Mucosa of rectum (tissue), 2 donors: ENCODE data around the gene KCNJ8.

ENCODE experiments used
- H3K27ac ChIP-seq, 2 donors: one replicate each; pipeline ENCODE4 v1.7.0; 2013; ENCODE audit warnings: inconsistent platforms in 2 of 2, low read depth in 2 of 2, low read length in 2 of 2
- H3K27me3 ChIP-seq, 2 donors: one replicate each; pipeline ENCODE4 v1.7.0; 2013; ENCODE audit warnings: low read length in 2 of 2; ENCODE audit not compliant: control insufficient read depth in 2 of 2, insufficient read depth in 2 of 2
- H3K36me3 ChIP-seq, 2 donors: one replicate each; pipeline ENCODE4 v1.7.0; 2013; ENCODE audit warnings: low read length in 2 of 2; ENCODE audit not compliant: control insufficient read depth in 2 of 2, insufficient read depth in 2 of 2
- H3K4me1 ChIP-seq, 2 donors: one replicate each; pipeline ENCODE4 v1.7.0; 2013; ENCODE audit warnings: low read length in 2 of 2, mild to moderate bottlenecking in 1 of 2; ENCODE audit not compliant: control insufficient read depth in 2 of 2, insufficient read depth in 2 of 2
- H3K4me3 ChIP-seq, 2 donors: one replicate each; pipeline ENCODE4 v1.7.0; 2013; ENCODE audit warnings: low read length in 2 of 2
- H3K9ac ChIP-seq, 2 donors: one replicate each; pipeline ENCODE4 v1.7.0; 2013; ENCODE audit warnings: low read length in 2 of 2, low read depth in 1 of 2, mild to moderate bottlenecking in 1 of 2
- H3K9me3 ChIP-seq, 2 donors: one replicate each; pipeline ENCODE4 v1.7.0; 2013; ENCODE audit warnings: low read length in 2 of 2; ENCODE audit not compliant: control insufficient read depth in 2 of 2
- donor health status: healthy.
- donor health status: Normal muscosa, but diverticular disease.

The KCNJ8 gene

DNA sequence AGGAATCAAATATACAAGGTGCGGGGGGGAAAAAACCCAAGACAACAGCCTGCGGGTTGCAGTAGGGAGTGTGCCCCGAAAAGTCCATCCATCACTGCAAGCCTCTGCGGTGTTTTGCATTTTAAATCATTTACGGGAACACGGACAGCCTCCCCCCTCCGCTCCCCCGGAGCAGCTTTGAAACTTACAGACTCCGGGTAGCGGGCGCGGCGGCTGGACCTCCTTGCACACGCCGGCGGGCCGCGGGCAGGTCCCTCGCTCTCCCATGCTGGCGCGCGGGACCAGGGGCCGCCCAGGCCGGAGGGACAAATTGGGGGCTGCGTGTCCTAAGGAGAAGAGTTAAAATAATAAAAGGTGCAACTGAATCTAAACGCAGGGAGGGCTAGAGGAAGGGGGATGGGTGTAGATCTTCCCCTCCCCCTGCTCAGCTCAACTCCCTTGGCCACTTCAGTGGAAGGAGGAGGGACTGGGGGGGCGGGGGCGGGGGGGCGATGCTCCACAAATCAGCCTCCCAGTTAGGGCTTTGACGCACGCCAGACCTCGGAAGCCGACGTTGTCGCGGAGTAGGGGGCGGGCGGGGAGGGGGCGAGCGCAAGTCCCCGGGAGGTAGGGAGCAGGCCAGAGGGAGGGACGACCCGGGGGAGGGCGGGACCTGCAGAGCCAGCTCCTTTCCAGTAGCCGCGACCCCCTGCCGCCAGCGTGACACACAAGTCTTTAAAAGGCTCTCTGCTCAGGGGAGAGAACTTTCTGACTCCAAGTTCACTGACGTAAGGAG is at the start of gene KCNJ8:
Gene KCNJ8, minus strand, starts transcription at position 349 of the 775 bp plus-strand sequence. CDS start 1,090 bp downstream, outside the sequence.
- Histone ChIP-seq H3K9ac (no peak within 1 kb of the TSS), H3K36me3 (no peaks in the 10 kb centered on the region), H3K4me3 (peak within 1 kb of the TSS; percentile 53 to 56), H3K4me1 (no peaks in the 10 kb centered on the region), H3K9me3 (no peaks in the 10 kb centered on the region), H3K27ac (peak within 1 kb of the TSS in 1 of 2 donors; percentile 33), H3K27me3 (no peaks in the 10 kb centered on the region)

DNA sequence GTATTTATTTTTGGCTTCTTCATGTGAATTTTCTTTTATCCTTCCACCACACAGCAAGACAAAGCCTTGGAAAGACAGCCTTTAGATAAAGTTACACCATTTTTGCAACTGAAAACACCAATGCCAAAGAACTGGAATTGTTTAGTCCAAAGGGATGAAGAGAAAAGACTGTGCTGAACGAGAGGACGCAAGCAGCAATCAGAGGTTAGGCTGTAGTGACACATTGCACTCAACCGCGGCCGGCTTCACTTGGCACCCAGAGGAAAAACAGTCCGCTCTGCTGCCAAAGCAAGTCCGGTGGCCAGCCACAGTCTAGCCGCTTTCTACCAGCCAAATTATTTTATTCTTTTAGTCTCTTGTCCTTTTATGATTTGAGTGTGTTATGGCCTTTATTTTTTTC is 49.1 kb upstream of the KCNJ8 start:
- Histone ChIP-seq H3K36me3 (no peaks in the 10 kb centered on the region), H3K4me1 (peaks cover 0 to 9% of the 10 kb centered on the region in 2 donors), H3K9me3 (no peaks in the 10 kb centered on the region), H3K27ac (no peak overlapping the region), H3K9ac (no peak overlapping the region), H3K27me3 (no peaks in the 10 kb centered on the region), H3K4me3 (no peak overlapping the region)

DNA sequence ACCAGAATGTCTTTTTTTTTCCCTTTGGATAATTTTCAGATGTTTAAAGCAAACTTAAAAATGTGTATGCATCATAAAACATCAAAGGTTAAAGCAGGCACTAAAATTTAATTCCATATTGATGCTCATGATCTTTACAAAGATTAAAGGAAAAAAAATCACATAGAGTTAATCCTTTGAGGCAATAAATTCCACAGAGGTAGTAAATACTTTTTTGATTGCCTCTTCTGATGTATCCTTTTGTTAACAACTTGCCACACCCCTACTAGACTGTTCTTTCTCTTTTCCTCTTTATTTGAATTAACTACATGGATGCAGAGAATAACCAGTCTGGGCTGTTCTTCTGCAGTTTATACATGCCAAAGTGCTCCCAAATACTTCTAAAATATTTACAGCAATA is 45.2 kb upstream of the KCNJ8 start:
- Histone ChIP-seq H3K9ac (no peak overlapping the region), H3K27ac (no peak overlapping the region), H3K9me3 (no peaks in the 10 kb centered on the region), H3K4me3 (no peak overlapping the region), H3K27me3 (no peaks in the 10 kb centered on the region), H3K4me1 (peaks cover 0 to 5% of the 10 kb centered on the region in 2 donors), H3K36me3 (no peaks in the 10 kb centered on the region)

DNA sequence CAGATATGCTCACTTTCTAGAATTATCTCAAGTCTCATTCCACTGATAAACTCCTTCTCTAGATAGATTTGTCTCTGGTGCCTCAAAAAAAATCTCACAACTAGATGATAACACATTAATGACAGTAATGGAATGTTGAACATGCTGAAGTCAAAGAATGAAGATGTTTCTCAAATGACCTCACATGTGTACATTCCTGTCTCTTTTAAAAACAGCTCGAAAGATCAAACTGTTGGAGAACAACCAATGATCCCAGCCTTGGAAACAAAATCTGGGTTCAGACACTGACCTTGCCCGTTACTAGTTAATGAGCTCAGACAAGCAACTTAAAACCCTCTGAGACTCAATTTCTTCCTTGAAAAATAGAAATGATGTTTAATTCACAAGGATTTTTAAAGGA is 44.7 kb upstream of the KCNJ8 start:
- no peak overlapping the region for H3K4me3 ChIP-seq
- H3K27me3 ChIP-seq: no peaks in the 10 kb centered on the region
- no peak overlapping the region for H3K27ac ChIP-seq
- H3K4me1 ChIP-seq: peaks cover 0 to 5% of the 10 kb centered on the region in 2 donors
- no peaks in the 10 kb centered on the region for H3K36me3 ChIP-seq
- H3K9ac ChIP-seq: no peak overlapping the region
- H3K9me3 ChIP-seq: no peaks in the 10 kb centered on the region

DNA sequence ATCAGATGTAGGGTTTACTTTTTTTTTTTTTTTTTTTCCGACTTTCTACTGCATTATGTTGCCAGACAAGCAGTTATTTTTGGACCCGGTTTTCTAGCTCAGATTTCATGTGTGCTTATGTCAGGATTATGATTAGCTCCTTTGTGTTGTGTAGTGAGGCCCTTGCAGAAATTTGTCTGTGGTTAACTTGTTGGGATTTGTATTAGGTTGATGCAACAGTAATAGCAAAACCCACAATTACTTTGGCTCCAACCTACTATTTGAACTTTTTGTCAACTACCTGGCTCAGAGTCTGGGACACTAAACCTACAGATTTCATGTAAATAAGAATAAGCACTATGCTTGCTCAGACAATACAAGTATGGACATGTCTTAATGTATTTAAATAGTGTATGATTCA is 44.1 kb upstream of the KCNJ8 start:
- no peaks in the 10 kb centered on the region for H3K36me3 ChIP-seq
- no peaks in the 10 kb centered on the region for H3K27me3 ChIP-seq
- H3K27ac ChIP-seq: no peak overlapping the region
- peaks cover 0 to 5% of the 10 kb centered on the region in 2 donors for H3K4me1 ChIP-seq
- H3K9ac ChIP-seq: no peak overlapping the region
- no peak overlapping the region for H3K4me3 ChIP-seq
- H3K9me3 ChIP-seq: no peaks in the 10 kb centered on the region

DNA sequence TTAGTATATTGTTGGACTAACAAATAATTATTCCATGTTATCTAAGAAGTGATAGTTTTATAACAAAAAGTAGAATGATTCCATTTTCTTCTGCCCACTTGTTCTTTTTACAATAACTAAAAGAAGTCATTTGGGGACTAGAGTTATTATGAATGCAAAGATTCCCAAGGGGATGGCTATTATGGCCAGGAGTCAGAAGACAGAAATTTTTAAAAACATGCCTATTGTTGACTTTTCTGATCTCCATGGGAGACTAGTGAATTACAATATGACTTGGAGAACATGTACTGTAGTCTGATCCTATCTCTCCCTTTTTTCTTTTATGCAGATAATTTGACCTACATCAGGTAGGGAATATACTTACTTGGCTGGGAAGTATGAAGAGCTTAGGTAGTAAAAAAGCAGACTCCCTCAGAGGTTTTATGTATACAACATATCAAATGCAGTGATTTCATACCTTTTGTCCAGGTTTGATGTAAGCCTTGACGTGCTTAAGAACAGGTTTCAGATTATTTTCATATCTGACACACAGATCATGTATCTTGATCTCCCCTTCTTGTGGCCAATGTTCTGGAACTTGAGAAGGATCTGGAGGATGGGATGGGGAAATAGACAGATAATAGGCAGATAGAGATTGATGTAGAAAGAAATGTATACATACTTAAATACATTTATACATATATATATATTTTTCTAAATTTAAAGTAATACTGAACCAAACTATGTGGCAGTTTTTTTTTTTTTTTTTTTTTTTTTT is 41.0 kb upstream of the KCNJ8 start:
- H3K9ac ChIP-seq: no peak overlapping the region
- no peak overlapping the region for H3K4me3 ChIP-seq
- peaks cover 0 to 5% of the 10 kb centered on the region in 2 donors for H3K4me1 ChIP-seq
- H3K27me3 ChIP-seq: no peaks in the 10 kb centered on the region
- H3K9me3 ChIP-seq: no peaks in the 10 kb centered on the region
- no peak overlapping the region for H3K27ac ChIP-seq
- no peaks in the 10 kb centered on the region for H3K36me3 ChIP-seq

DNA sequence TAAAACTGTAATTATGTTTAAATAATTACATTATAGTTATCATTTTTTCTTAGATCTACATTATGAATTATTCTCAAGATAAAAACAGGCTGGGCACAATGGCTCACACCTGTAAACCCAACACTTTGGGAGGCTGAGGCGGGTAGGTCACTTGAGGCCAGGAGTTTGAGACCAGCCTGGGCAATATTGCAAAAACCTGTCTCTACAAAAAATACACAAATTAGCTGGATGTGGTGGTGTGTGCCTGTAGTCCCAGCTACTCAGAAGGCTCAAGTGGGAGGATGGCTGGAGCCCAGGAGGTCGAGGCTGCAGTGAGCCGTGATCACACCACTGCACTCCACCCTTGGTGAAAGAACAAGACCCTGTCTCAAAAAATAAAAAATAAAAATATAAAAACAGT is 40.3 kb upstream of the KCNJ8 start:
- Histone ChIP-seq H3K27ac (no peak overlapping the region), H3K9me3 (no peaks in the 10 kb centered on the region), H3K9ac (no peak overlapping the region), H3K4me3 (no peak overlapping the region), H3K36me3 (no peaks in the 10 kb centered on the region), H3K4me1 (peaks cover 0 to 5% of the 10 kb centered on the region in 2 donors), H3K27me3 (no peaks in the 10 kb centered on the region)

DNA sequence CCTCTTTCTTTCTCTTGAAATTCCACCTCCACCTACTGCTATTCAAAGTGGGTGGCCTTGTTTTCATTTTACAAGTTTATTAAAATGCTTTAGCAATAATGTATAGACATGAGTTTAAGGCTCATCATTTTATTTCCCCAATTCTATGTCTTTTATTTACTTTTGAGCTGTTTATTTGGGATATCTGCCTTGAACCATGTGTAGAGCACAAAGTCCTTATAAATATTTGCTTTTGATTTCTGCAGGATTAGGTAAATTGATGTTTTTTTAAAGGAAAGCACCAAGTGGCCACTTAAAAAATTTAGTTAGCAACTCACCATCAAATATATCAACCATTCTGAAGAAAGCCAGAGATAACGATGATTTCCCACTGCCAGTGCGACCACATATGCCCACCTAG is 39.8 kb upstream of the KCNJ8 start:
- no peak overlapping the region for H3K4me3 ChIP-seq
- H3K27me3 ChIP-seq: no peaks in the 10 kb centered on the region
- no peak overlapping the region for H3K9ac ChIP-seq
- no peak overlapping the region for H3K27ac ChIP-seq
- no peaks in the 10 kb centered on the region for H3K36me3 ChIP-seq
- peaks cover 0 to 4% of the 10 kb centered on the region in 2 donors for H3K4me1 ChIP-seq
- H3K9me3 ChIP-seq: no peaks in the 10 kb centered on the region

DNA sequence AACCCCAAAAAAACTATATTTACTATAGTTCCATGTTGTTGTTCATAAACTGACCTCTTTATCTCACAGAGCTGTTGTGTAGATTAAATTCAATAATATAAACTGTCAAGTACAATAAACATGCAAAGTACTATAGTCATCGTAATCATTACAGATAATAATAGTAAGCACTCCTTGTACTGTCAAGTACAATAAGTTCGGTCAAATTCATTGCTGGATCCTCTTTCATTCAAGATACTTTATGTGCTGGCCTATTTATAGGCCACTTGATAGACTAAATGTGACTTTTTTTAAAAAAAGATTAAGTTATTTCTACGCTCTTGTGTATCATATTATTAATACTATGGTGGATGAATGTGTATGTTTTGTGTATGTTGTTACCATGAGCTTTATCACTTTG is 39.2 kb upstream of the KCNJ8 start:
- no peaks in the 10 kb centered on the region for H3K36me3 ChIP-seq
- no peaks in the 10 kb centered on the region for H3K9me3 ChIP-seq
- H3K9ac ChIP-seq: no peak overlapping the region
- no peaks in the 10 kb centered on the region for H3K4me1 ChIP-seq
- no peaks in the 10 kb centered on the region for H3K27me3 ChIP-seq
- no peak overlapping the region for H3K27ac ChIP-seq
- no peak overlapping the region for H3K4me3 ChIP-seq

DNA sequence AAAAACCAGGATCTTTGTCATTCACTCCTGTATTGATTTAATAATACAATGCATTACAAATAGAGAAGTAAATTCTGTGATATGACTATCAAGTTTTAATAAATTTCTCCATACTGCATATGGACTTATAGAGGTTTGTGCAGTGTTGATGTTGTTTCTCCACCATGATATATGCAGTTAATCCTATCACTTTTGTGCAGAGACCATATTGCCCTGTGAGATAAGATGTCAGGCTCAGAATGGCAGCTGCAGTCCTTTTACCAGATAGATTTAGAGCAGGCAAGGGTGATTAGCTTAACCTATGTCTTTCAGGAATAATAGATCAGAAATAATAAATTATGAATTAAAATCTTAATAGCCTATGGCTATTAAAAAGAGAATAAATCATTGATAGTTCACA is 38.6 kb upstream of the KCNJ8 start:
- no peaks in the 10 kb centered on the region for H3K9me3 ChIP-seq
- H3K36me3 ChIP-seq: no peaks in the 10 kb centered on the region
- H3K27ac ChIP-seq: no peak overlapping the region
- no peak overlapping the region for H3K9ac ChIP-seq
- H3K27me3 ChIP-seq: no peaks in the 10 kb centered on the region
- H3K4me3 ChIP-seq: no peak overlapping the region
- H3K4me1 ChIP-seq: no peaks in the 10 kb centered on the region
